WTC11 (cell line): ENCODE measurements around the gene KIAA1671. TPM values are rescaled to one million over a fixed set of nuclear protein-coding genes. Genes with fewer than 3 reads are reported as not detected.

Source experiments
- ATAC-seq: fragments of 200-7000 bp; cut with Tn5 transposase; 2 replicates; pipeline ENCODE4 v1.10.0; 2021; ENCODE audit warnings: mild to moderate bottlenecking, moderate library complexity
- CTCF ChIA-PET: fragments of 300-600 bp; sonication (Branson Sonifier 250); formaldehyde crosslinking; loops from one replicate; lab custom pipeline; 2021; ENCODE audit warnings: antibody characterized with exemption; lab: Charles Lee
- POLR2A ChIA-PET: fragments of 350-600 bp; sonication (Branson Sonifier 250); formaldehyde crosslinking; loops from one replicate; lab custom pipeline; 2021; ENCODE audit warnings: antibody characterized with exemption; lab: Charles Lee
- DNase-seq: peaks from one replicate; pipeline ENCODE4 v3.0.0; 2021; ENCODE audit warnings: low spot score
- H3K27ac Mint-ChIP-seq: 2 replicates; pipeline ENCODE4 v1.8.0; 2021; ENCODE audit warnings: mixed read lengths
- H3K27me3 Mint-ChIP-seq: 2 replicates; pipeline ENCODE4 v1.8.0; 2021; ENCODE audit warnings: low read depth, mild to moderate bottlenecking, moderate library complexity, mixed read lengths
- H3K36me3 Mint-ChIP-seq: 2 replicates; pipeline ENCODE4 v1.8.0; 2021; ENCODE audit warnings: mixed read lengths
- H3K4me1 Mint-ChIP-seq: 2 replicates; pipeline ENCODE4 v1.8.0; 2022; ENCODE audit warnings: mixed read lengths
- H3K4me3 Mint-ChIP-seq: 2 replicates; pipeline ENCODE4 v1.8.0; 2021; ENCODE audit warnings: mild to moderate bottlenecking, moderate library complexity, mixed read lengths
- H3K9me3 Mint-ChIP-seq: 2 replicates; pipeline ENCODE4 v1.8.0; 2021; ENCODE audit warnings: mixed read lengths
- HMGA2 ChIP-seq: fragments of 250-450 bp; sonication (Bioruptor Pico); IDR thresholded peaks from 2 replicates; pipeline ENCODE4 v1.4.0; 2021; ENCODE audit warnings: mild to moderate bottlenecking, moderate library complexity
- IRF2 ChIP-seq: sonication (generic); formaldehyde crosslinking; IDR thresholded peaks from 2 replicates; pipeline ENCODE4 v1.8.0; 2022; ENCODE audit warnings: low read depth, missing genetic modification reagents, borderline replicate concordance
- KAT7 ChIP-seq: sonication (generic); formaldehyde crosslinking; IDR thresholded peaks from 2 replicates; pipeline ENCODE4 v1.8.1; 2023; ENCODE audit warnings: missing genetic modification reagents, mild to moderate bottlenecking, borderline replicate concordance
- NFYB ChIP-seq: sonication (generic); formaldehyde crosslinking; conservative IDR thresholded peaks from 2 replicates; pipeline ENCODE4 v1.8.0; 2022; ENCODE audit warnings: low read depth, missing genetic modification reagents
- NR3C1 ChIP-seq: sonication (generic); formaldehyde crosslinking; conservative IDR thresholded peaks from 2 replicates; pipeline ENCODE4 v1.8.1; 2023; ENCODE audit warnings: low read depth, mild to moderate bottlenecking, missing genetic modification reagents
- RELA ChIP-seq: sonication (generic); formaldehyde crosslinking; IDR thresholded peaks from 2 replicates; pipeline ENCODE4 v1.8.1; 2022; ENCODE audit warnings: missing genetic modification reagents, mild to moderate bottlenecking, borderline replicate concordance
- TCF7 ChIP-seq: sonication (generic); formaldehyde crosslinking; IDR thresholded peaks from 2 replicates; pipeline ENCODE4 v1.8.0; 2022; ENCODE audit warnings: mild to moderate bottlenecking, low read depth, missing genetic modification reagents, moderate library complexity
- TEAD1 ChIP-seq: sonication (generic); formaldehyde crosslinking; IDR thresholded peaks from 2 replicates; pipeline ENCODE4 v1.8.0; 2022; ENCODE audit warnings: mild to moderate bottlenecking, missing genetic modification reagents
- ZBTB21 ChIP-seq: sonication (generic); formaldehyde crosslinking; IDR thresholded peaks from 2 replicates; pipeline ENCODE4 v1.8.1; 2023; ENCODE audit warnings: mild to moderate bottlenecking, missing genetic modification reagents, borderline replicate concordance
- ZNF232 ChIP-seq: sonication (generic); formaldehyde crosslinking; IDR thresholded peaks from 2 replicates; pipeline ENCODE4 v1.8.0; 2022; ENCODE audit warnings: mild to moderate bottlenecking, missing genetic modification reagents
- ZNF396 ChIP-seq: fragments of 250-450 bp; sonication (Bioruptor Pico); IDR thresholded peaks from 2 replicates; pipeline ENCODE4 v1.8.0; 2021; ENCODE audit warnings: mild to moderate bottlenecking, moderate library complexity, borderline replicate concordance
- total RNA-seq: library from RNA; stranded (reverse); gene quantifications from 3 replicates; pipeline ENCODE4 v1.2.3, GENCODE V29; 2021
- TF ChIP-seq, protein P1 (sequence below): sonication (generic); formaldehyde crosslinking; IDR thresholded peaks from 2 replicates; pipeline ENCODE4 v1.8.1; 2023; ENCODE audit warnings: mild to moderate bottlenecking, missing genetic modification reagents, moderate library complexity
- TF ChIP-seq, protein P2 (sequence below): sonication (generic); formaldehyde crosslinking; IDR thresholded peaks from 2 replicates; pipeline ENCODE4 v1.8.0; 2023; ENCODE audit warnings: missing genetic modification reagents
- TF ChIP-seq, protein P3 (sequence below): fragments of 250-450 bp; sonication (Bioruptor Pico); IDR thresholded peaks from 2 replicates; pipeline ENCODE4 v1.9.0; 2021; ENCODE audit warnings: mild to moderate bottlenecking, borderline replicate concordance
- TF ChIP-seq, protein P4 (sequence below): fragments of 250-450 bp; sonication (Bioruptor Pico); conservative IDR thresholded peaks from 2 replicates; pipeline ENCODE4 v1.9.0; 2021; ENCODE audit warnings: mild to moderate bottlenecking
- TF ChIP-seq, protein P5 (sequence below): sonication (generic); formaldehyde crosslinking; IDR thresholded peaks from 2 replicates; pipeline ENCODE4 v1.8.1; 2022; ENCODE audit warnings: mild to moderate bottlenecking, moderate library complexity, missing genetic modification reagents
- TF ChIP-seq, protein P6 (sequence below): fragments of 250-450 bp; sonication (Bioruptor Pico); IDR thresholded peaks from 2 replicates; pipeline ENCODE4 v1.9.0; 2021; ENCODE audit warnings: moderate library complexity, mild to moderate bottlenecking, inconsistent platforms, borderline replicate concordance

The KIAA1671 gene
- total RNA-seq, 1 experiment from 2014 or later, result 26.0 TPM

DNA sequence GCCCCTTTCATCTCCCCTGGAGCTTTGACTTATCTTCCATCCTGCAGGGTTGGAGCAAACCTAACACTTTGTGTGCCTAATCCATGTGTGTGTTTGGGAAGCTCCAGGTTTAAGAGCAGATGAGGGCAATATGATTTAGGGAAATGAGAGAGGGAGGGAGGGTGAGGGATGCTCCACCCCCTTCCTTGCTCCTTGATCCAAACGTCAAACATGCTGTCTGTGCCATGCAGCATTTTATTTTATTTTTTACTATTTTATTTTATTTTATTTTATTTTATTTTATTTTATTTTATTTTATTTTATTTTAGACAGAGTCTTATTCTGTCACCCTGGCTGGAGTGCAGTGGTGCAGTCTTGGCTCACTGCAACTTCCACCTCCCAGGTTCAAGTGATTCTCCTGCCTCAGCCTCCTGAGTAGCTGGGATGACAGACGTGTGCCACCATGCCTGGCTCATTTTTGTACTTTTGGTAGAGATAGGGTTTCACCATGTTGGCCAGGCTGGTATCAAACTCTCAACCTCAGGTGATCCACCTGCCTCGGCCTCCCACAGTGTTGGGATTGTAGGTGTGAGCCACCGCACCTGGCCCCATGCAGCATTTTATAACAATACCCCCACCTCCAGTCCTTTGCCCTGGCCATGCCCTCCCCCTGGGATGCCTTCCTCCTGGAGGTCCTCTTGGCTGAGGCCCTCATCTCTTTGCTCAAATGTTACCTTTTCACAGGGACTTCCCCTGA is 194.6 kb downstream of the KIAA1671 start:
- Mint-ChIP-seq H3K4me3 (no peak overlapping the region), H3K36me3 (no peaks in the 10 kb centered on the region), H3K4me1 (peaks cover 36% of the 10 kb centered on the region)
- no peak for DNase-seq
- TF ChIP-seq, protein P1, sequence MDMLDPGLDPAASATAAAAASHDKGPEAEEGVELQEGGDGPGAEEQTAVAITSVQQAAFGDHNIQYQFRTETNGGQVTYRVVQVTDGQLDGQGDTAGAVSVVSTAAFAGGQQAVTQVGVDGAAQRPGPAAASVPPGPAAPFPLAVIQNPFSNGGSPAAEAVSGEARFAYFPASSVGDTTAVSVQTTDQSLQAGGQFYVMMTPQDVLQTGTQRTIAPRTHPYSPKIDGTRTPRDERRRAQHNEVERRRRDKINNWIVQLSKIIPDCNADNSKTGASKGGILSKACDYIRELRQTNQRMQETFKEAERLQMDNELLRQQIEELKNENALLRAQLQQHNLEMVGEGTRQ, result no peak
- TF ChIP-seq ZNF396 (no peak), KAT7 (CRISPR knock-in tag) (no peak), HMGA2 (CRISPR knock-in tag) (peak; percentile 97)
- TF ChIP-seq, protein P2, sequence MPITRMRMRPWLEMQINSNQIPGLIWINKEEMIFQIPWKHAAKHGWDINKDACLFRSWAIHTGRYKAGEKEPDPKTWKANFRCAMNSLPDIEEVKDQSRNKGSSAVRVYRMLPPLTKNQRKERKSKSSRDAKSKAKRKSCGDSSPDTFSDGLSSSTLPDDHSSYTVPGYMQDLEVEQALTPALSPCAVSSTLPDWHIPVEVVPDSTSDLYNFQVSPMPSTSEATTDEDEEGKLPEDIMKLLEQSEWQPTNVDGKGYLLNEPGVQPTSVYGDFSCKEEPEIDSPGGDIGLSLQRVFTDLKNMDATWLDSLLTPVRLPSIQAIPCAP, result no peak
- TF ChIP-seq, all 79 proteins: peak for 1
- ATAC-seq, result no peak
- peak overlapping the region; percentile 39 for H3K27ac Mint-ChIP-seq
- no peaks in the 10 kb centered on the region for H3K27me3 Mint-ChIP-seq
- no peaks in the 10 kb centered on the region for H3K9me3 Mint-ChIP-seq
- ChIA-PET POLR2A (no interaction called here), CTCF (interaction anchor here (0.9 to 4.7 kb wide), 3 partner anchors 32 to 66 kb away, joined by 3 to 22 read pairs (median 7); no protein-coding TSS in a partner anchor)

DNA sequence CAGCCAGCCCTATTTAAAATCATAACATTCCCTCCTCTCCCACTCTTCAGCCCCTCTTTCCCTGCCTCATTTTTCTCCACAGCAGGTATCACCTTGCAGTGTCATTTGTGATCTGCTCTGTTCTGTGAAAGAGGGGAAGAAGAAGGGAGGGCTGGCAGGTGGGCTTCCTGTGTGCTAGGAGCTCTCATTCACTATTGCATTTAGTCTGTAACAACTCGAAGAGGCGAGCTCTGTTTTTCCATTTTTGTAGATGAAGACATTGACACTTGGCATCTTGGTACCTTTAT is 195.1 kb downstream of the KIAA1671 start:
- ChIA-PET POLR2A (interaction anchor here (1.3 kb wide), 1 partner anchor 37 kb away, joined by 5 read pairs; no protein-coding TSS in a partner anchor), CTCF (interaction anchor here (1.9 to 4.7 kb wide), 3 partner anchors 37 to 66 kb away, joined by 7 to 22 read pairs (median 8); no protein-coding TSS in a partner anchor)
- no peaks in the 10 kb centered on the region for H3K27me3 Mint-ChIP-seq
- peaks cover 36% of the 10 kb centered on the region for H3K4me1 Mint-ChIP-seq
- H3K4me3 Mint-ChIP-seq, result no peak overlapping the region
- TF ChIP-seq, protein P3, sequence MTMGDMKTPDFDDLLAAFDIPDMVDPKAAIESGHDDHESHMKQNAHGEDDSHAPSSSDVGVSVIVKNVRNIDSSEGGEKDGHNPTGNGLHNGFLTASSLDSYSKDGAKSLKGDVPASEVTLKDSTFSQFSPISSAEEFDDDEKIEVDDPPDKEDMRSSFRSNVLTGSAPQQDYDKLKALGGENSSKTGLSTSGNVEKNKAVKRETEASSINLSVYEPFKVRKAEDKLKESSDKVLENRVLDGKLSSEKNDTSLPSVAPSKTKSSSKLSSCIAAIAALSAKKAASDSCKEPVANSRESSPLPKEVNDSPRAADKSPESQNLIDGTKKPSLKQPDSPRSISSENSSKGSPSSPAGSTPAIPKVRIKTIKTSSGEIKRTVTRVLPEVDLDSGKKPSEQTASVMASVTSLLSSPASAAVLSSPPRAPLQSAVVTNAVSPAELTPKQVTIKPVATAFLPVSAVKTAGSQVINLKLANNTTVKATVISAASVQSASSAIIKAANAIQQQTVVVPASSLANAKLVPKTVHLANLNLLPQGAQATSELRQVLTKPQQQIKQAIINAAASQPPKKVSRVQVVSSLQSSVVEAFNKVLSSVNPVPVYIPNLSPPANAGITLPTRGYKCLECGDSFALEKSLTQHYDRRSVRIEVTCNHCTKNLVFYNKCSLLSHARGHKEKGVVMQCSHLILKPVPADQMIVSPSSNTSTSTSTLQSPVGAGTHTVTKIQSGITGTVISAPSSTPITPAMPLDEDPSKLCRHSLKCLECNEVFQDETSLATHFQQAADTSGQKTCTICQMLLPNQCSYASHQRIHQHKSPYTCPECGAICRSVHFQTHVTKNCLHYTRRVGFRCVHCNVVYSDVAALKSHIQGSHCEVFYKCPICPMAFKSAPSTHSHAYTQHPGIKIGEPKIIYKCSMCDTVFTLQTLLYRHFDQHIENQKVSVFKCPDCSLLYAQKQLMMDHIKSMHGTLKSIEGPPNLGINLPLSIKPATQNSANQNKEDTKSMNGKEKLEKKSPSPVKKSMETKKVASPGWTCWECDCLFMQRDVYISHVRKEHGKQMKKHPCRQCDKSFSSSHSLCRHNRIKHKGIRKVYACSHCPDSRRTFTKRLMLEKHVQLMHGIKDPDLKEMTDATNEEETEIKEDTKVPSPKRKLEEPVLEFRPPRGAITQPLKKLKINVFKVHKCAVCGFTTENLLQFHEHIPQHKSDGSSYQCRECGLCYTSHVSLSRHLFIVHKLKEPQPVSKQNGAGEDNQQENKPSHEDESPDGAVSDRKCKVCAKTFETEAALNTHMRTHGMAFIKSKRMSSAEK (CRISPR knock-in tag), result no peak
- no peak for DNase-seq
- ATAC-seq, result no peak
- H3K9me3 Mint-ChIP-seq, result no peaks in the 10 kb centered on the region
- peak overlapping the region; percentile 39 for H3K27ac Mint-ChIP-seq
- no peaks in the 10 kb centered on the region for H3K36me3 Mint-ChIP-seq

DNA sequence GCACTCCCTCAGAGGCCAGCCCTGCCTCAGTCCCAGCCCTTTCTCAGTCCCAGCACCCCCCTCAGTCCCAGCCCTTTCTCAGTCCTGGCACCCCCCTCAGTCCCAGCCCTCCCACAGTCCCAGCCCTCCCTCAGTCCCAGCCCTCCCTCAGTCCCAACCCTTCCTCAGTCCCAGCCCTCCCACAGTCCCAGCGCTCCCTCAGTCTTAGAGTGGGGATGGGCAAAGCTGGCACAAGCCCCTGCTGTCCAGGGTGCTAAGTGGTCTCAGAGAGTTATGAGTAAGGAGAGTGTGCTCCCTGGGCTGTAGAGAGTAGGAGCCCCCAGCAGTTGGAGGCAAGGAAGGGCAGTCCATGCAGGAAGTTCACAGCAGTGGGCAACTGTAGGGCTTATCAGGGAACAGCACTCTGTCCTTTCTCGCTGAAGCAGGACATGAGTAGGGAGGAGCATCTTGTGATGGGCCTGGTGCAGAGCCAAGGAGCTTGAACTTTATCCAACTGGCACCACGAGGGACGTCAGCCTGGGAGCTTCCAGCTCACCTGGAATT is 195.7 kb downstream of the KIAA1671 start:
- POLR2A ChIA-PET, result interaction anchor here (1.3 kb wide), 1 partner anchor 37 kb away, joined by 5 read pairs; no protein-coding TSS in a partner anchor
- H3K4me1 Mint-ChIP-seq, result peaks cover 36% of the 10 kb centered on the region
- no peak overlapping the region for H3K27ac Mint-ChIP-seq
- TF ChIP-seq NFYB (CRISPR knock-in tag) (no peak), IRF2 (no peak), TCF7 (CRISPR knock-in tag) (no peak), TEAD1 (CRISPR knock-in tag) (no peak), RELA (CRISPR knock-in tag) (no peak), NR3C1 (CRISPR knock-in tag) (no peak), ZBTB21 (CRISPR knock-in tag) (no peak), ZNF232 (CRISPR knock-in tag) (no peak)
- TF ChIP-seq, protein P4, sequence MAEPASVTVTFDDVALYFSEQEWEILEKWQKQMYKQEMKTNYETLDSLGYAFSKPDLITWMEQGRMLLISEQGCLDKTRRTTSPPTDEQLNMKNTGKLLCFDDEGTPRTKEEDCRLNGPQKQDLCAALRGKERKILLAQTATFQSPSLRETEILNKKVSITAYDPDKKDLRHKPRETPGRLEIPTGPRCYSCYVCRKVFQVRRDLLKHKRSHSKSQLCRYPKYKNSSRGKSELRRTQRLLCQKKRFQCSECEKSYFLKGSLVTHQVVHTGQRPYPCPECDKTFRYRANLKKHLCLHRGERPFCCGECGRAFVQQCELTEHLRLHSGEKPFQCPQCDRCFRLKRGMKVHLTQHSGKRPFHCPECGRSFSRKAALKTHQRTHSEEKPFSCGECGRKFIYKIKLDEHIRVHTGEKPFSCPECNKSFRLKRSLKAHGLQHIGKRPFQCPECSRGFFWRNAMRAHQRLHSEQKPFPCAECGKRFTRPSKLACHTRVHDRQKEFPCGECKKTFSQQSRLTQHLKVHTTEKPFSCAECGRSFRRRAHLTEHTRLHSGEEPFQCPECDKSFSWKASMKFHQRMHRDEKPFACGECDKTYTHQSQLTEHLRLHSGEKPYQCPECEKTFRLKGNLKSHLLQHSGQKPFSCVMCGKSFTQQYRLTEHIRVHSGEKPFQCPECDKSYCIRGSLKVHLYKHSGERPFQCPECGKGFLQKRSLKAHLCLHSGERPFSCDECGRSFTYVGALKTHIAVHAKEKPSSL (CRISPR knock-in tag), result no peak
- TF ChIP-seq, protein P5, sequence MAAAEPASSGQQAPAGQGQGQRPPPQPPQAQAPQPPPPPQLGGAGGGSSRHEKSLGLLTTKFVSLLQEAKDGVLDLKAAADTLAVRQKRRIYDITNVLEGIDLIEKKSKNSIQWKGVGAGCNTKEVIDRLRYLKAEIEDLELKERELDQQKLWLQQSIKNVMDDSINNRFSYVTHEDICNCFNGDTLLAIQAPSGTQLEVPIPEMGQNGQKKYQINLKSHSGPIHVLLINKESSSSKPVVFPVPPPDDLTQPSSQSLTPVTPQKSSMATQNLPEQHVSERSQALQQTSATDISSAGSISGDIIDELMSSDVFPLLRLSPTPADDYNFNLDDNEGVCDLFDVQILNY (CRISPR knock-in tag), result no peak
- TF ChIP-seq, protein P6, sequence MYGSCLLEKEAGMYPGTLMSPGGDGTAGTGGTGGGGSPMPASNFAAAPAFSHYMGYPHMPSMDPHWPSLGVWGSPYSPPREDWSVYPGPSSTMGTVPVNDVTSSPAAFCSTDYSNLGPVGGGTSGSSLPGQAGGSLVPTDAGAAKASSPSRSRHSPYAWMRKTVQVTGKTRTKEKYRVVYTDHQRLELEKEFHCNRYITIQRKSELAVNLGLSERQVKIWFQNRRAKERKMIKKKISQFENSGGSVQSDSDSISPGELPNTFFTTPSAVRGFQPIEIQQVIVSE (CRISPR knock-in tag), result no peak

More for the DNA sequence above, 195.7 kb downstream of the KIAA1671 start:
- Mint-ChIP-seq H3K36me3 (no peaks in the 10 kb centered on the region), H3K4me3 (no peak overlapping the region), H3K27me3 (no peaks in the 10 kb centered on the region), H3K9me3 (no peaks in the 10 kb centered on the region)
- CTCF ChIA-PET, result interaction anchor here (0.9 to 4.7 kb wide), 5 partner anchors 11 to 186 kb away, joined by 3 to 22 read pairs (median 7); no protein-coding TSS in a partner anchor
- ATAC-seq, result peak; percentile 73
- DNase-seq, result no peak
